ENCODE results near the gene EIF5. TPM values are rescaled to one million over a fixed set of nuclear protein-coding genes. Genes with fewer than 3 reads are reported as not detected.
A peak's percentile ranks its signal among the peaks of the same experiment; 100 is the strongest.

EIF5 gene
- total and polyA plus RNA-seq, 7 donors, result 70.3 to 305 (median 170) TPM

DNA sequence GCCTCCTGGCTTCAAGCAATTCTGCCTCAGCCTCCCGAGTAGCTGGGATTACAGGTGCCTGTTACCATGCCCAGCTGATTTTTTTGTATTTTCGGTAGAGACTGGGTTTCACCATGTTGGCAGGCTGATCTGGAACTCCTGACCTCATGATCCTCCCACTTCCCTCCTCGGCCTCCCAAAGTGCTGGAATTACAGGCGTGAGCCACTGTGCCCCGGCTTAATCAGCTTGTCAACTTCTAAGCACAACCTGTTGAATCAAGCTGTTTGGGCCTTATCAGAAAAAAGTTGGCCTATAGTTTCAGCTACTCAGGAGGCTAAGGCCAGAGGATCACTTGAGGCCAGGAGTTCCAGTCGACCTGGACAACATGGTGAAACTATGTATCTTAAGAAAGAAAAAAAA is 59.0 kb downstream of the EIF5 start:
- intact Hi-C loops (cut with DNase I), result no loop called here
- H3K4me3 ChIP-seq, result no peak overlapping the region
- H3K27me3 ChIP-seq, result no peaks in the 10 kb centered on the region
- peak overlapping the region in 2 of 4 donors; percentile 17 to 56 for H3K27ac ChIP-seq
- H3K4me1 ChIP-seq, result peaks cover 0 to 83% (median 71%) of the 10 kb centered on the region in 4 donors
- TF ChIP-seq EP300 (IDR thresholded peaks at IDR 0.05) (no peak), POLR2A (IDR thresholded peaks at IDR 0.05) (no peak), POLR2AphosphoS5 (IDR thresholded peaks at IDR 0.05) (no peak)
- TF ChIP-seq, protein P1, sequence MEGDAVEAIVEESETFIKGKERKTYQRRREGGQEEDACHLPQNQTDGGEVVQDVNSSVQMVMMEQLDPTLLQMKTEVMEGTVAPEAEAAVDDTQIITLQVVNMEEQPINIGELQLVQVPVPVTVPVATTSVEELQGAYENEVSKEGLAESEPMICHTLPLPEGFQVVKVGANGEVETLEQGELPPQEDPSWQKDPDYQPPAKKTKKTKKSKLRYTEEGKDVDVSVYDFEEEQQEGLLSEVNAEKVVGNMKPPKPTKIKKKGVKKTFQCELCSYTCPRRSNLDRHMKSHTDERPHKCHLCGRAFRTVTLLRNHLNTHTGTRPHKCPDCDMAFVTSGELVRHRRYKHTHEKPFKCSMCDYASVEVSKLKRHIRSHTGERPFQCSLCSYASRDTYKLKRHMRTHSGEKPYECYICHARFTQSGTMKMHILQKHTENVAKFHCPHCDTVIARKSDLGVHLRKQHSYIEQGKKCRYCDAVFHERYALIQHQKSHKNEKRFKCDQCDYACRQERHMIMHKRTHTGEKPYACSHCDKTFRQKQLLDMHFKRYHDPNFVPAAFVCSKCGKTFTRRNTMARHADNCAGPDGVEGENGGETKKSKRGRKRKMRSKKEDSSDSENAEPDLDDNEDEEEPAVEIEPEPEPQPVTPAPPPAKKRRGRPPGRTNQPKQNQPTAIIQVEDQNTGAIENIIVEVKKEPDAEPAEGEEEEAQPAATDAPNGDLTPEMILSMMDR (IDR thresholded peaks at IDR 0.05), result no peak
- H3K9me3 ChIP-seq, result no peaks in the 10 kb centered on the region
- H3K36me3 ChIP-seq, result no peaks in the 10 kb centered on the region
- no peak for DNase-seq
- WGBS, 2 donors, result 81 to 88% methylated on average over 6 of the region's 6 CpGs

DNA sequence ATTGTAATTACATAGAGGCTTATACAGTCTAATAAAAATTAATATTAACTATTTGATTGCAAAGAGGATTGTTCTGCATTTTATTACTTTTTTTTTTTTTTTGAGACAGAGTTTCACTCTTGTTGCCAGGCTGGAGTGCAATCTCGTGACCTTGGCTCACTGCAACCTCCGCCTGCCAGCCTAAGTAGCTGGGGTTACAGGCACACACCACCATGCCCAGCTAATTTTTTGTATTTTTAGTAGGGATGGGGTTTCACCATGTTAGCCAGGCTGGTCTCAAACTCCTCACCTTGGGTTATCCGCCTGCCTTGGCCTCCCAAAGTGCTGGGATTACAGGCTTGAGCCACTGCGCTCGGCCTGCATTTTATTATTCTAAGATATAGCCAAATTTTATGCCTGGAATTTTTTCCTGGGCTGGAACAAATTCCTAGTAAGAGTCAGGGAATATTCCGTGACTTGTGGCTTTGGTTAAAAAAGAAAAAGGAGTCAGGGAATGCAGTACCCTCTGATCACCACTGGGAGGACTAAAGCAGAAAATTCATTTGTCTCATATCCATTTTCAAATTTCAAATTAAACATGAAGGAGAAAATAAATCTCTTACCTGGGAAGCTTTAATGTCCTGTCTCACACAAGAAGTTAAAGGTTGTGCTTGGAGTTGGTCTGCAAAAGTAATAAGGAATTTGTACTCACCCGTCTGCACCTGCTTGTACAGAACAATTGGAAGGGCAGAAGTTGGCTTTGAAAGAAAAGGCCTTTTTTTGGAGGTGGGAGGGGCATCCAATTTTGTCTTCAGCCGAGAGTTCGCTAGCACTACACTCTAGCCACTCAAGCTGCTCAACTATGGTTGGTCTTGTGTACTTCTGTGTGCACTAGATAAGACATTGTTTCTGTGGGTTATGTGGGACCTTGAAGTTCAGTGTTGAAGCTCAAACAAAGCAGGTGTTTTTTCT is 59.9 kb downstream of the EIF5 start:
- intact Hi-C loops (cut with DNase I), result no loop called here
- H3K4me1 ChIP-seq, result peaks cover 0 to 83% (median 71%) of the 10 kb centered on the region in 4 donors
- H3K9me3 ChIP-seq, result no peaks in the 10 kb centered on the region
- no peaks in the 10 kb centered on the region for H3K36me3 ChIP-seq
- no peaks in the 10 kb centered on the region for H3K27me3 ChIP-seq
- H3K27ac ChIP-seq, result peak overlapping the region in 2 of 4 donors; percentile 17 to 56
- TF ChIP-seq POLR2A (IDR thresholded peaks at IDR 0.05) (no peak), POLR2AphosphoS5 (IDR thresholded peaks at IDR 0.05) (no peak)
- TF ChIP-seq, protein P1 (IDR thresholded peaks at IDR 0.05), result peak in 3 of 4 experiments; percentile 77 to 89 (median 78)
- DNase-seq, result no peak
- no peak overlapping the region for H3K4me3 ChIP-seq
- WGBS, 2 donors, result 33 to 56% methylated on average over 9 of the region's 9 CpGs

Small RNA genes lying within 50 kb of the gene (small RNA-seq; reads per million reads assigned to genes)
- gene SNORA28, result 7.7 to 19.8 (median 13.6) reads per million in 3 donors

Other genes starting within 250 kb of the EIF5 start
- gene EXOC3L4, start 239.5 kb upstream of the EIF5 start, total RNA-seq, result 1 to 10 TPM in 2 of 4 donors, under 1 TPM in 2; 0.36 to 1.8 (median 0.90) TPM
- gene EXOC3L4, start 239.5 kb upstream of the EIF5 start, polyA plus RNA-seq, result 10 to 100 TPM in 1 of 3 donors, 1 to 10 TPM in 2; 3.0 to 23.8 (median 6.0) TPM
- 10 to 100 TPM; 21.2 to 59.1 (median 36.6) TPM for gene TNFAIP2, start 210.8 kb upstream of the EIF5 start, total RNA-seq
- gene TNFAIP2, start 210.8 kb upstream of the EIF5 start, polyA plus RNA-seq, result 10 to 100 TPM; 11.8 to 68.0 (median 28.8) TPM
- 100 to 1,000 TPM in 2 of 4 donors, 10 to 100 TPM in 2; 66.7 to 104 (median 87.0) TPM for gene MARK3, start 51.2 kb downstream of the EIF5 start, total RNA-seq
- gene MARK3, start 51.2 kb downstream of the EIF5 start, polyA plus RNA-seq, result 10 to 100 TPM; 21.6 to 41.8 (median 25.4) TPM
- 1,000 to 10,000 TPM; 1,303 to 1,696 (median 1,494) TPM for gene CKB, start 188.6 kb downstream of the EIF5 start, total RNA-seq
- gene CKB, start 188.6 kb downstream of the EIF5 start, polyA plus RNA-seq, result 1,000 to 10,000 TPM in 2 of 3 donors, 100 to 1,000 TPM in 1; 905 to 2,176 (median 1,086) TPM
- gene TRMT61A, start 195.0 kb downstream of the EIF5 start, total RNA-seq, result 10 to 100 TPM; 20.2 to 27.2 (median 22.7) TPM
- gene TRMT61A, start 195.0 kb downstream of the EIF5 start, polyA plus RNA-seq, result 10 to 100 TPM in 1 of 3 donors, 1 to 10 TPM in 2; 4.2 to 18.1 (median 8.4) TPM
- 10 to 100 TPM; 18.6 to 27.1 (median 24.9) TPM for gene BAG5, start 228.4 kb downstream of the EIF5 start, total RNA-seq
- gene BAG5, start 228.4 kb downstream of the EIF5 start, polyA plus RNA-seq, result 10 to 100 TPM; 13.2 to 15.6 (median 14.6) TPM
- 10 to 100 TPM; 35.7 to 39.0 (median 37.5) TPM for gene COA8, start 228.7 kb downstream of the EIF5 start, total RNA-seq
- gene COA8, start 228.7 kb downstream of the EIF5 start, polyA plus RNA-seq, result 10 to 100 TPM; 33.9 to 67.3 (median 65.7) TPM